Endothelial cell of umbilical vein (primary cell): ENCODE results near the gene ADGRL3. TPM values are rescaled to one million over a fixed set of nuclear protein-coding genes. Genes with fewer than 3 reads are reported as not detected.

Source experiments
- BruUV-seq: library from RNA; stranded (reverse); fragments of 400-500 nt; replicated peaks from 2 replicates; lab custom pipeline; 2021; lab: Mats Ljungman, UMichigan
- CTCF ChIA-PET: fragments of 300-600, 350-600 bp; sonication (Branson Sonifier 250); formaldehyde crosslinking; loops from one replicate; lab custom pipeline; 2021; ENCODE audit warnings: antibody characterized with exemption, inconsistent platforms; lab: Charles Lee
- POLR2A ChIA-PET: fragments of 300-600, 350-600 bp; sonication (Branson Sonifier 250); formaldehyde crosslinking; loops from one replicate; lab custom pipeline; 2021; ENCODE audit warnings: antibody characterized with exemption, inconsistent platforms; lab: Charles Lee
- DNase-seq: peaks from one replicate; pipeline ENCODE4 v3.0.0-alpha.2; 2011; ENCODE audit warnings: low read depth, low spot score
- FAIRE-seq: peaks from 2 replicates; lab custom pipeline; 2011; peaks lifted over from hg19 to GRCh38; lab: Jason Lieb, UNC
- H2AFZ ChIP-seq: 2 replicates; pipeline ENCODE4 v1.6.0; 2012; ENCODE audit warnings: low read depth, low read length, control low read depth, inconsistent platforms
- H3K27ac ChIP-seq: 2 replicates; pipeline ENCODE4 v1.5.1; 2011; ENCODE audit warnings: low read depth, mild to moderate bottlenecking, control low read depth, low read length, moderate library complexity; ENCODE audit not compliant: insufficient read depth
- H3K27me3 ChIP-seq, 2 experiments: 2 replicates each; pipeline versions ENCODE4 v1.6.0 to v1.6.1; 2011; ENCODE audit warnings: low read length in 2 of 2, mixed read lengths in 1 of 2; ENCODE audit not compliant: control insufficient read depth in 2 of 2, insufficient read depth in 2 of 2
- H3K36me3 ChIP-seq, 2 experiments: 2 replicates in 1 of 2; 3 replicates in 1 of 2; pipeline ENCODE4 v1.5.1; 2011; ENCODE audit warnings: low read length in 2 of 2, mild to moderate bottlenecking in 1 of 2, moderate library complexity in 1 of 2; ENCODE audit not compliant: control insufficient read depth in 2 of 2, insufficient read depth in 2 of 2; ENCODE audit errors: extremely low read depth in 1 of 2
- H3K4me1 ChIP-seq: 3 replicates; pipeline ENCODE4 v1.5.1; 2011; ENCODE audit warnings: mild to moderate bottlenecking, low read length; ENCODE audit not compliant: control insufficient read depth, insufficient read depth; ENCODE audit errors: extremely low read depth
- H3K4me2 ChIP-seq: 2 replicates; pipeline ENCODE4 v1.6.1; 2011; ENCODE audit warnings: low read length, control low read depth, mixed read lengths; ENCODE audit not compliant: insufficient read depth
- H3K4me3 ChIP-seq, 3 experiments: fragments of 200-600 bp in 1 of 3; sonication (generic), shearing (Covaris generic) in 1 of 3; replicated peaks in 1 of 3; 2 replicates each; pipeline ENCODE4 v1.5.1; 2011 to 2016; ENCODE audit warnings: control low read depth in 3 of 3, low read length in 3 of 3, mild to moderate bottlenecking in 2 of 3, inconsistent platforms in 1 of 3, low read depth in 1 of 3, moderate library complexity in 1 of 3; ENCODE audit not compliant: insufficient read depth in 1 of 3
- H3K79me2 ChIP-seq: 2 replicates; pipeline ENCODE4 v1.6.0; 2012; ENCODE audit warnings: low read length, inconsistent platforms; ENCODE audit not compliant: control insufficient read depth, insufficient read depth
- H3K9ac ChIP-seq: replicated peaks from 2 replicates; pipeline ENCODE3; 2011; ENCODE audit warnings: low read length, control low read depth; ENCODE audit not compliant: insufficient read depth; ENCODE audit errors: extremely low read depth
- H3K9me1 ChIP-seq: replicated peaks from 3 replicates; pipeline ENCODE4 v1.6.0; 2011; ENCODE audit warnings: mild to moderate bottlenecking, low read length; ENCODE audit not compliant: control insufficient read depth, insufficient read depth; ENCODE audit errors: extremely low read depth
- H3K9me3 ChIP-seq: replicated peaks from 2 replicates; pipeline ENCODE4 v1.5.1; 2012; ENCODE audit warnings: low read length, inconsistent platforms; ENCODE audit not compliant: control insufficient read depth, insufficient read depth
- H4K20me1 ChIP-seq: replicated peaks from 2 replicates; pipeline ENCODE3; 2011; ENCODE audit warnings: mild to moderate bottlenecking, low read length; ENCODE audit not compliant: control insufficient read depth, insufficient read depth; ENCODE audit errors: extremely low read depth
- CTCF ChIP-seq, 2 donors: IDR thresholded peaks; 1 replicate in 1 of 2; 2 replicates in 1 of 2; pipeline ENCODE4 v1.5.1; 2011; ENCODE audit warnings: low read length in 2 of 2, mild to moderate bottlenecking in 2 of 2, moderate library complexity in 2 of 2, control low read depth in 1 of 2, inconsistent platforms in 1 of 2, low read depth in 1 of 2; ENCODE audit not compliant: insufficient read depth in 1 of 2; ENCODE audit errors: extremely low read depth in 1 of 2
- EZH2 ChIP-seq: IDR thresholded peaks from 2 replicates; pipeline ENCODE4 v1.6.1; 2012; ENCODE audit warnings: borderline replicate concordance, low read depth, mild to moderate bottlenecking, moderate library complexity, low read length, inconsistent platforms; ENCODE audit not compliant: severe bottlenecking
- FOS ChIP-seq: IDR thresholded peaks from 2 replicates; pipeline ENCODE4 v1.6.1; 2011; ENCODE audit warnings: mild to moderate bottlenecking, low read length, moderate library complexity, borderline replicate concordance; ENCODE audit not compliant: insufficient read depth
- GATA2 ChIP-seq: IDR thresholded peaks from 2 replicates; pipeline ENCODE4 v1.7.0; 2011; ENCODE audit warnings: low read depth, mild to moderate bottlenecking, moderate library complexity, mixed read lengths, low read length; ENCODE audit not compliant: insufficient read length, insufficient read depth
- JUN ChIP-seq: IDR thresholded peaks from 2 replicates; pipeline ENCODE4 v1.6.1; 2011; ENCODE audit warnings: borderline replicate concordance, low read depth; ENCODE audit not compliant: insufficient read length, insufficient read depth
- MAX ChIP-seq: IDR thresholded peaks from 2 replicates; pipeline ENCODE4 v1.6.1; 2011; ENCODE audit not compliant: insufficient read depth, insufficient read length
- MYC ChIP-seq: IDR thresholded peaks from one replicate; pipeline ENCODE4 v1.6.1; 2011; ENCODE audit warnings: mild to moderate bottlenecking, low read depth, low read length
- POLR2A ChIP-seq: IDR thresholded peaks from 2 replicates; pipeline ENCODE4 v1.6.1; 2012; ENCODE audit warnings: low read depth, mild to moderate bottlenecking, control low read depth, low read length
- POLR2AphosphoS5 ChIP-seq: IDR thresholded peaks from 2 replicates; pipeline ENCODE4 v1.6.1; 2012; ENCODE audit warnings: low read depth, mild to moderate bottlenecking, control low read depth, low read length, moderate library complexity; ENCODE audit not compliant: insufficient read depth
- dilution Hi-C: fragments of 300-500 bp; cut with MboI; formaldehyde crosslinking; loops from one replicate; pipeline ENCODE4 v1.15.0; 2019; ENCODE audit warnings: low sequenced_read_pairs; ENCODE audit not compliant: extremely low pct_ligation_motif_present
- intact Hi-C: fragments of 100-400 bp; cut with micrococcal nuclease; formaldehyde crosslinking; loops from one replicate; pipeline ENCODE4 v1.10.0; 2022
- polyA plus RNA-seq, 4 experiments: library from polyadenylated mRNA; depleted of rRNA in 3 of 4; stranded (reverse) in 3 of 4; unstranded in 1 of 4; fragments of >200 nt; gene quantifications; 2 replicates each; pipeline versions ENCODE4 v1.2.1 to v1.2.3, GENCODE V29; 2011 to 2012; ENCODE audit warnings: missing spikeins in 1 of 4
- total RNA-seq: library from RNA; stranded (reverse); gene quantifications from 2 replicates; pipeline ENCODE4 v1.2.3, GENCODE V29; 2021

Gene ADGRL3
- total and polyA plus RNA-seq, 2 donors (not counting 3 experiments of a cell fraction or from before 2014, with no cell fraction given): not detected

GRCh38 chr4:61630548-61630947, 430.4 kb downstream of the ADGRL3 start:
- H3K27ac ChIP-seq: no peak overlapping the region
- intact Hi-C loops: no loop called here
- ChIA-PET POLR2A (no interaction called here), CTCF (no interaction called here)
- H3K4me1 ChIP-seq: no peaks in the 10 kb centered on the region
- H3K27me3 ChIP-seq: no peaks in the 10 kb centered on the region
- BruUV-seq: no TSS peak
- H3K9me3 ChIP-seq: no peaks in the 10 kb centered on the region
- TF ChIP-seq EZH2: no peak
- no peak for TF ChIP-seq CTCF (IDR thresholded peaks at IDR 0.05; ENCODE audit: extremely low read depth in 1 of 2, insufficient read depth in 1 of 2, low read depth in 1 of 2, low read length in 2 of 2)
- no peak for TF ChIP-seq MYC
- no peak for TF ChIP-seq POLR2AphosphoS5
- no peak for TF ChIP-seq POLR2A
- no peak for TF ChIP-seq JUN
- no peak for TF ChIP-seq GATA2
- TF ChIP-seq FOS: no peak
- TF ChIP-seq MAX: no peak
- no peak overlapping the region for H3K4me3 ChIP-seq
- no peak for DNase-seq
- FAIRE-seq: no peak
- no peaks in the 10 kb centered on the region for H4K20me1 ChIP-seq
- dilution Hi-C loops: no loop called here
- H3K79me2 ChIP-seq: no peaks in the 10 kb centered on the region
- peaks cover 2% of the 10 kb centered on the region for H3K9me1 ChIP-seq
- no peaks in the 10 kb centered on the region for H3K36me3 ChIP-seq
- H3K4me2 ChIP-seq: no peak overlapping the region
- H2AFZ ChIP-seq: no peak overlapping the region
- no peak overlapping the region for H3K9ac ChIP-seq
